Neural progenitor cell (in vitro differentiated cells): ENCODE measurements around the gene KCNH1. TPM values are rescaled to one million over a fixed set of nuclear protein-coding genes. Genes with fewer than 3 reads are reported as not detected.

Experiments used
- DNase-seq: peaks from one replicate; pipeline ENCODE4 v3.0.0-alpha.2; 2016; ENCODE audit warnings: low spot score
- H2AFZ ChIP-seq: fragments of 200-600 bp; sonication (generic); replicated peaks from 2 replicates; pipeline ENCODE4 v1.6.1; 2016; ENCODE audit warnings: antibody characterized with exemption
- H3F3A ChIP-seq: fragments of 200-600 bp; sonication (generic); 2 replicates; pipeline ENCODE4 v1.6.1; 2016; ENCODE audit warnings: antibody characterized with exemption, low read depth
- H3K27ac ChIP-seq: fragments of 200-600 bp; sonication (generic); 2 replicates; pipeline ENCODE4 v1.5.1; 2016; ENCODE audit warnings: mild to moderate bottlenecking
- H3K27me3 ChIP-seq: fragments of 200-600 bp; sonication (generic); 2 replicates; pipeline ENCODE4 v1.6.1; 2016; ENCODE audit warnings: mild to moderate bottlenecking, moderate library complexity
- H3K36me3 ChIP-seq: fragments of 200-600 bp; sonication (generic); 2 replicates; pipeline ENCODE4 v1.5.1; 2016
- H3K4me1 ChIP-seq: fragments of 200-600 bp; sonication (generic); 2 replicates; pipeline ENCODE4 v1.6.1; 2016; ENCODE audit warnings: mixed run types
- H3K4me2 ChIP-seq: fragments of 200-600 bp; sonication (generic); 2 replicates; pipeline ENCODE4 v1.6.1; 2016
- H3K4me3 ChIP-seq: fragments of 200-600 bp; sonication (generic); 2 replicates; pipeline ENCODE4 v1.5.1; 2016
- H3K79me2 ChIP-seq: fragments of 200-600 bp; sonication (generic); 2 replicates; pipeline ENCODE4 v1.6.1; 2016; ENCODE audit warnings: low read depth
- H3K9ac ChIP-seq: fragments of 200-600 bp; sonication (generic); 2 replicates; pipeline ENCODE4 v1.6.1; 2016
- H3K9me3 ChIP-seq: fragments of 200-600 bp; sonication (generic); 2 replicates; pipeline ENCODE4 v1.5.1; 2016; ENCODE audit warnings: low read depth
- H4K20me1 ChIP-seq: fragments of 200-600 bp; sonication (generic); 2 replicates; pipeline ENCODE4 v1.6.1; 2016; ENCODE audit warnings: low read depth
- H3K27ac Mint-ChIP-seq: 3 replicates; pipeline ENCODE4 v1.8.0; 2021; ENCODE audit warnings: mixed read lengths
- H3K27me3 Mint-ChIP-seq: 2 replicates; pipeline ENCODE4 v1.8.0; 2022; ENCODE audit warnings: low read depth, mild to moderate bottlenecking, inconsistent platforms, moderate library complexity, mixed read lengths; ENCODE audit not compliant: insufficient read depth
- H3K36me3 Mint-ChIP-seq: 3 replicates; pipeline ENCODE4 v1.8.0; 2021; ENCODE audit warnings: mixed read lengths
- H3K4me1 Mint-ChIP-seq: 3 replicates; pipeline ENCODE4 v1.8.0; 2021; ENCODE audit warnings: mixed read lengths
- H3K4me3 Mint-ChIP-seq: 3 replicates; pipeline ENCODE4 v1.8.0; 2021; ENCODE audit warnings: mild to moderate bottlenecking, moderate library complexity, mixed read lengths
- H3K9me3 Mint-ChIP-seq: 3 replicates; pipeline ENCODE4 v1.8.0; 2020; ENCODE audit warnings: mixed read lengths
- EZH2 ChIP-seq: fragments of 200-600 bp; sonication (generic); IDR thresholded peaks from 2 replicates; pipeline ENCODE4 v1.6.1; 2017; ENCODE audit warnings: antibody characterized with exemption, mild to moderate bottlenecking, moderate library complexity
- EZH2phosphoT487 ChIP-seq: fragments of 200-600 bp; sonication (generic); IDR thresholded peaks from 2 replicates; pipeline ENCODE4 v1.6.1; 2017; ENCODE audit warnings: antibody characterized with exemption
- total RNA-seq: library from RNA; depleted of rRNA; stranded (reverse); fragments of >200 nt; gene quantifications from 2 replicates; pipeline ENCODE4 v1.2.3, GENCODE V29; 2015; ENCODE audit warnings: low replicate concordance
- TF ChIP-seq, protein P1 (sequence below): fragments of 200-600 bp; sonication (generic); IDR thresholded peaks from 2 replicates; pipeline ENCODE4 v1.5.1; 2017; ENCODE audit warnings: antibody characterized with exemption, mild to moderate bottlenecking

Gene KCNH1
- total RNA-seq, 1 donor from 2014 or later, result 1.6 TPM

GRCh38 chr1:211114446-211114845 lies 19.5 kb downstream of the KCNH1 start:
- Histone ChIP-seq H3K4me3 (no peak overlapping the region), H3K9me3 (no peaks in the 10 kb centered on the region), H3K36me3 (no peaks in the 10 kb centered on the region), H4K20me1 (no peaks in the 10 kb centered on the region), H3K79me2 (no peaks in the 10 kb centered on the region), H3K4me2 (no peak overlapping the region), H3K4me1 (no peaks in the 10 kb centered on the region), H2AFZ (no peak overlapping the region), H3K9ac (no peak overlapping the region), H3K27me3 (no peaks in the 10 kb centered on the region), H3F3A (no peaks in the 10 kb centered on the region), H3K27ac (no peak overlapping the region)
- peaks cover 7% of the 10 kb centered on the region for H3K36me3 Mint-ChIP-seq
- no peak for DNase-seq
- H3K27me3 Mint-ChIP-seq, result peaks cover 7% of the 10 kb centered on the region
- H3K9me3 Mint-ChIP-seq, result peaks cover 10% of the 10 kb centered on the region
- no peak overlapping the region for H3K27ac Mint-ChIP-seq
- no peak overlapping the region for H3K4me3 Mint-ChIP-seq
- peaks cover 5% of the 10 kb centered on the region for H3K4me1 Mint-ChIP-seq
- no peak for TF ChIP-seq EZH2
- TF ChIP-seq EZH2phosphoT487, result no peak
- TF ChIP-seq, protein P1, sequence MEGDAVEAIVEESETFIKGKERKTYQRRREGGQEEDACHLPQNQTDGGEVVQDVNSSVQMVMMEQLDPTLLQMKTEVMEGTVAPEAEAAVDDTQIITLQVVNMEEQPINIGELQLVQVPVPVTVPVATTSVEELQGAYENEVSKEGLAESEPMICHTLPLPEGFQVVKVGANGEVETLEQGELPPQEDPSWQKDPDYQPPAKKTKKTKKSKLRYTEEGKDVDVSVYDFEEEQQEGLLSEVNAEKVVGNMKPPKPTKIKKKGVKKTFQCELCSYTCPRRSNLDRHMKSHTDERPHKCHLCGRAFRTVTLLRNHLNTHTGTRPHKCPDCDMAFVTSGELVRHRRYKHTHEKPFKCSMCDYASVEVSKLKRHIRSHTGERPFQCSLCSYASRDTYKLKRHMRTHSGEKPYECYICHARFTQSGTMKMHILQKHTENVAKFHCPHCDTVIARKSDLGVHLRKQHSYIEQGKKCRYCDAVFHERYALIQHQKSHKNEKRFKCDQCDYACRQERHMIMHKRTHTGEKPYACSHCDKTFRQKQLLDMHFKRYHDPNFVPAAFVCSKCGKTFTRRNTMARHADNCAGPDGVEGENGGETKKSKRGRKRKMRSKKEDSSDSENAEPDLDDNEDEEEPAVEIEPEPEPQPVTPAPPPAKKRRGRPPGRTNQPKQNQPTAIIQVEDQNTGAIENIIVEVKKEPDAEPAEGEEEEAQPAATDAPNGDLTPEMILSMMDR, result no peak

GRCh38 chr1:211113566-211113965 lies 20.4 kb downstream of the KCNH1 start:
- Mint-ChIP-seq H3K4me3 (no peak overlapping the region), H3K27ac (no peak overlapping the region), H3K9me3 (peaks cover 10% of the 10 kb centered on the region), H3K36me3 (peaks cover 7% of the 10 kb centered on the region), H3K4me1 (peaks cover 5% of the 10 kb centered on the region), H3K27me3 (peaks cover 7% of the 10 kb centered on the region)
- no peak for DNase-seq
- H3K9ac ChIP-seq, result no peak overlapping the region
- no peaks in the 10 kb centered on the region for H3K27me3 ChIP-seq
- H3F3A ChIP-seq, result no peaks in the 10 kb centered on the region
- H3K79me2 ChIP-seq, result no peaks in the 10 kb centered on the region
- H3K4me2 ChIP-seq, result no peak overlapping the region
- no peaks in the 10 kb centered on the region for H3K4me1 ChIP-seq
- H3K9me3 ChIP-seq, result no peaks in the 10 kb centered on the region
- no peak for TF ChIP-seq EZH2phosphoT487
- TF ChIP-seq, protein P1, result no peak
- TF ChIP-seq EZH2, result no peak
- no peaks in the 10 kb centered on the region for H3K36me3 ChIP-seq
- H3K27ac ChIP-seq, result no peak overlapping the region
- H2AFZ ChIP-seq, result no peak overlapping the region
- H3K4me3 ChIP-seq, result no peak overlapping the region
- no peaks in the 10 kb centered on the region for H4K20me1 ChIP-seq

GRCh38 chr1:211111351-211111750 lies 22.6 kb downstream of the KCNH1 start:
- Mint-ChIP-seq H3K36me3 (peaks cover 7% of the 10 kb centered on the region), H3K4me1 (no peaks in the 10 kb centered on the region), H3K27ac (no peak overlapping the region), H3K9me3 (peaks cover 10% of the 10 kb centered on the region), H3K27me3 (peaks cover 5% of the 10 kb centered on the region), H3K4me3 (no peak overlapping the region)
- TF ChIP-seq EZH2, result no peak
- Histone ChIP-seq H3K27me3 (no peaks in the 10 kb centered on the region), H3K9ac (no peak overlapping the region), H3K79me2 (no peaks in the 10 kb centered on the region), H3K4me2 (no peak overlapping the region), H3F3A (no peaks in the 10 kb centered on the region), H3K9me3 (no peaks in the 10 kb centered on the region), H3K4me3 (no peak overlapping the region), H2AFZ (no peak overlapping the region), H4K20me1 (no peaks in the 10 kb centered on the region), H3K36me3 (no peaks in the 10 kb centered on the region), H3K27ac (no peak overlapping the region), H3K4me1 (no peaks in the 10 kb centered on the region)
- no peak for DNase-seq

- no peak overlapping the region for H3K27ac ChIP-seq
- DNase-seq, result no peak
- H4K20me1 ChIP-seq, result no peaks in the 10 kb centered on the region
- no peaks in the 10 kb centered on the region for H3K9me3 ChIP-seq
- no peak overlapping the region for H3K4me2 ChIP-seq
- Mint-ChIP-seq H3K27me3 (no peaks in the 10 kb centered on the region), H3K4me1 (peaks cover 7% of the 10 kb centered on the region), H3K9me3 (no peaks in the 10 kb centered on the region), H3K4me3 (no peak overlapping the region), H3K27ac (no peak overlapping the region), H3K36me3 (no peaks in the 10 kb centered on the region)
- peaks cover 24% of the 10 kb centered on the region for H3K4me1 ChIP-seq
- TF ChIP-seq EZH2 (no peak), EZH2phosphoT487 (no peak)
- TF ChIP-seq, protein P1, result no peak
- no peak overlapping the region for H2AFZ ChIP-seq
- no peaks in the 10 kb centered on the region for H3K36me3 ChIP-seq
- no peak overlapping the region for H3K4me3 ChIP-seq
- no peak overlapping the region for H3K9ac ChIP-seq
- no peaks in the 10 kb centered on the region for H3K27me3 ChIP-seq
- no peaks in the 10 kb centered on the region for H3F3A ChIP-seq
- no peaks in the 10 kb centered on the region for H3K79me2 ChIP-seq
These were observed 32.5 kb downstream of the KCNH1 start for GRCh38 chr1:211101481-211101880.
